ENCODE measurements around the gene ZFYVE21.

The ZFYVE21 gene

GRCh38 chr14:103695296-103696069 lies 20.1 kb upstream of the ZFYVE21 start:
- in situ Hi-C loops (cut with HindIII; ENCODE audit: low pct_unique_long_range_greater_than_20kb, low sequenced_read_pairs): no loop called here
- no peak for TF ChIP-seq JUND (IDR thresholded peaks at IDR 0.05; ENCODE audit: low read depth)
- no peak for DNase-seq (ENCODE audit: low read depth in 1 of 2, low spot score in 1 of 2)

- TF ChIP-seq JUND (IDR thresholded peaks at IDR 0.05; ENCODE audit: low read depth): no peak
- no peak for DNase-seq (ENCODE audit: low read depth in 1 of 2, low spot score in 1 of 2)
- in situ Hi-C loops (cut with HindIII; ENCODE audit: low pct_unique_long_range_greater_than_20kb, low sequenced_read_pairs): no loop called here
Observed at GRCh38 chr14:103696070-103696402, 19.6 kb upstream of the ZFYVE21 start.

- in situ Hi-C loops (cut with HindIII; ENCODE audit: low pct_unique_long_range_greater_than_20kb, low sequenced_read_pairs): no loop called here
- no peak for TF ChIP-seq JUND (IDR thresholded peaks at IDR 0.05; ENCODE audit: low read depth)
- peak; percentile 45 to 53 for DNase-seq (ENCODE audit: low read depth in 1 of 2, low spot score in 1 of 2)
Observed at GRCh38 chr14:103696466-103697071, 19.0 kb upstream of the ZFYVE21 start.

- no peak for TF ChIP-seq JUND (IDR thresholded peaks at IDR 0.05; ENCODE audit: low read depth)
- no peak for DNase-seq (ENCODE audit: low read depth in 1 of 2, low spot score in 1 of 2)
- in situ Hi-C loops (cut with HindIII; ENCODE audit: low pct_unique_long_range_greater_than_20kb, low sequenced_read_pairs): no loop called here
Observed at GRCh38 chr14:103697206-103697602, 18.4 kb upstream of the ZFYVE21 start.

- TF ChIP-seq JUND (IDR thresholded peaks at IDR 0.05; ENCODE audit: low read depth): no peak
- DNase-seq (ENCODE audit: low read depth in 1 of 2, low spot score in 1 of 2): no peak
- in situ Hi-C loops (cut with HindIII; ENCODE audit: low pct_unique_long_range_greater_than_20kb, low sequenced_read_pairs): no loop called here
Observed at GRCh38 chr14:103697603-103698379, 17.8 kb upstream of the ZFYVE21 start.

- DNase-seq (ENCODE audit: low read depth in 1 of 2, low spot score in 1 of 2): peak; percentile 91 to 94
- in situ Hi-C loops (cut with HindIII; ENCODE audit: low pct_unique_long_range_greater_than_20kb, low sequenced_read_pairs): no loop called here
- no peak for TF ChIP-seq JUND (IDR thresholded peaks at IDR 0.05; ENCODE audit: low read depth)
Observed at GRCh38 chr14:103698380-103699260, 17.0 kb upstream of the ZFYVE21 start.

GRCh38 chr14:103699261-103699661 lies 16.3 kb upstream of the ZFYVE21 start:
- DNase-seq (ENCODE audit: low read depth in 1 of 2, low spot score in 1 of 2): no peak
- in situ Hi-C loops (cut with HindIII; ENCODE audit: low pct_unique_long_range_greater_than_20kb, low sequenced_read_pairs): no loop called here
- TF ChIP-seq JUND (IDR thresholded peaks at IDR 0.05; ENCODE audit: low read depth): no peak

- in situ Hi-C loops (cut with HindIII; ENCODE audit: low pct_unique_long_range_greater_than_20kb, low sequenced_read_pairs): no loop called here
- no peak for DNase-seq (ENCODE audit: low read depth in 1 of 2, low spot score in 1 of 2)
- no peak for TF ChIP-seq JUND (IDR thresholded peaks at IDR 0.05; ENCODE audit: low read depth)
Observed at GRCh38 chr14:103699901-103700752, 15.5 kb upstream of the ZFYVE21 start.

- no peak for TF ChIP-seq JUND (IDR thresholded peaks at IDR 0.05; ENCODE audit: low read depth)
- DNase-seq (ENCODE audit: low read depth in 1 of 2, low spot score in 1 of 2): no peak
Observed at GRCh38 chr14:103700753-103701490, 14.7 kb upstream of the ZFYVE21 start.

GRCh38 chr14:103702095-103702494 lies 13.5 kb upstream of the ZFYVE21 start:
- TF ChIP-seq JUND (IDR thresholded peaks at IDR 0.05; ENCODE audit: low read depth): no peak
- in situ Hi-C loops (cut with HindIII; ENCODE audit: low pct_unique_long_range_greater_than_20kb, low sequenced_read_pairs): no loop called here
- no peak for DNase-seq (ENCODE audit: low read depth in 1 of 2, low spot score in 1 of 2)

More at GRCh38 chr14:103700753-103701490, 14.7 kb upstream of the ZFYVE21 start:
- in situ Hi-C loops (cut with HindIII; ENCODE audit: low pct_unique_long_range_greater_than_20kb, low sequenced_read_pairs): no loop called here
